Measurements from ENCODE around the gene CCDC122. TPM values are rescaled to one million over a fixed set of nuclear protein-coding genes. Genes with fewer than 3 reads are reported as not detected.

The CCDC122 gene
- total RNA-seq, 1 experiment from 2014 or later, result 7.9 TPM

DNA sequence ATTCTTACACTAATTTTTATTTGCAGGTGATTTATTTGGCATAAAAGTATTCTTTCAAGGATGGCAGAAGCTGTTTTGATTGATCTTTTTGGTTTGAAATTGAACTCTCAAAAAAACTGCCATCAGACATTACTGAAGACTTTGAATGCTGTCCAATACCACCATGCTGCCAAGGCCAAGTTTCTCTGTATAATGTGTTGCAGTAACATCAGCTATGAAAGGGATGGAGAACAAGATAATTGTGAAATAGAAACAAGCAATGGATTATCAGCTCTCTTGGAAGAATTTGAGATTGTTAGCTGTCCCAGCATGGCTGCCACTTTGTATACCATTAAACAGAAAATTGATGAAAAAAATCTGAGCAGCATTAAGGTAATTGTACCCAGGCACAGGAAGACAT lies 1.4 kb upstream of the CCDC122 start:
- H3K27ac ChIP-seq, result no peak overlapping the region
- 0 out of 2 replicates have a peak, but pooled peaks cover 27% of the 10 kb centered on the region for H3K4me1 ChIP-seq (replicated peaks; ENCODE audit: insufficient read depth)
- DNase-seq, result no peak
- no peak overlapping the region for H2AFZ ChIP-seq
- no peak for TF ChIP-seq EZH2 (IDR thresholded peaks at IDR 0.05; ENCODE audit: low read depth)
- TF ChIP-seq, protein P1, sequence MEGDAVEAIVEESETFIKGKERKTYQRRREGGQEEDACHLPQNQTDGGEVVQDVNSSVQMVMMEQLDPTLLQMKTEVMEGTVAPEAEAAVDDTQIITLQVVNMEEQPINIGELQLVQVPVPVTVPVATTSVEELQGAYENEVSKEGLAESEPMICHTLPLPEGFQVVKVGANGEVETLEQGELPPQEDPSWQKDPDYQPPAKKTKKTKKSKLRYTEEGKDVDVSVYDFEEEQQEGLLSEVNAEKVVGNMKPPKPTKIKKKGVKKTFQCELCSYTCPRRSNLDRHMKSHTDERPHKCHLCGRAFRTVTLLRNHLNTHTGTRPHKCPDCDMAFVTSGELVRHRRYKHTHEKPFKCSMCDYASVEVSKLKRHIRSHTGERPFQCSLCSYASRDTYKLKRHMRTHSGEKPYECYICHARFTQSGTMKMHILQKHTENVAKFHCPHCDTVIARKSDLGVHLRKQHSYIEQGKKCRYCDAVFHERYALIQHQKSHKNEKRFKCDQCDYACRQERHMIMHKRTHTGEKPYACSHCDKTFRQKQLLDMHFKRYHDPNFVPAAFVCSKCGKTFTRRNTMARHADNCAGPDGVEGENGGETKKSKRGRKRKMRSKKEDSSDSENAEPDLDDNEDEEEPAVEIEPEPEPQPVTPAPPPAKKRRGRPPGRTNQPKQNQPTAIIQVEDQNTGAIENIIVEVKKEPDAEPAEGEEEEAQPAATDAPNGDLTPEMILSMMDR (conservative IDR thresholded peaks at IDR 0.05), result no peak
- H3K27me3 ChIP-seq (ENCODE audit: insufficient read depth, low read depth), result no peaks in the 10 kb centered on the region
- ChIA-PET CTCF (no interaction called here), POLR2A (ENCODE audit: unreplicated experiment) (no interaction called here)
- no peaks in the 10 kb centered on the region for H3K9me3 ChIP-seq (ENCODE audit: insufficient read depth, low read depth)
- peaks cover 20% of the 10 kb centered on the region for H3K79me2 ChIP-seq (ENCODE audit: low read depth)
- BruUV-seq (replicated peaks), result no TSS peak
- H3K4me3 ChIP-seq, result no peak overlapping the region
- H3K9me2 ChIP-seq (ENCODE audit: insufficient read depth), result no peaks in the 10 kb centered on the region
- H3K4me2 ChIP-seq, result peak overlapping the region; percentile 82; the same call in 1 of the 2 replicates
- H3K36me3 ChIP-seq (ENCODE audit: low read depth), result peaks cover 2% of the 10 kb centered on the region; the same call in 1 of the 2 replicates
- no peaks in the 10 kb centered on the region for H4K20me1 ChIP-seq (ENCODE audit: insufficient read depth)
- intact Hi-C loops (cut with micrococcal nuclease; ENCODE audit: unreplicated experiment), result no loop called here
- no peaks in the 10 kb centered on the region for H3F3A ChIP-seq (ENCODE audit: insufficient read depth, low read depth)

DNA sequence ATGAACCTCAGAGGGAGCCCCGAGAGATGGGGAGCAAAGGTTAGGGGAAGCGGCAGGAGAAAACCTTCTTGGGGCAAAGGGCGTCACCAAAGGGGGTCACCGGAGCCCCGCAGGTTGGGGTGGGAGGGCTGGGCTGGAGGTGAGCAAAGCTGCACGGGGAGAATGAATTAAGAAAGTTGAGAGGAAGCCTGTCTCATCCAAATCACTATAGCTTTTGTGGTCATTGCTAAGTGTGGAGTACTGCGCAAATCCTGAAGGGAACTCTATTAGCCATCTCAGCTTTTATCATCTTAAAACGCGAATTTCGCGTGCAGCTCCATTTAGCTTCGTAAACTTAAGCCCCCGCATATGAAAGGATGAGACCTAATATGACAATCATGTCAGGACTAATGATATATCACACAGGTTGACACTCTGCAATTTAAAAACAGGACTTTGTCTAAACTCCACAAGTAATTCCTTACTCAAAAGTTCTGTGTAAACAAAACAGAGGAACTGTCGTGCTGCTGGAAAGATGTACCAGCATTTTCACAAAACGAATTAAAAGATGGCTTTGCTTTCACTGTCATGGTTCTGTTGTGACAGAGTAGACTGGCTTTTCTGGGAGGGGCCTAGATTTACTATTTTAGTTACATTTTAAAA lies 795 bp upstream of the CCDC122 start:
- Histone ChIP-seq H3K36me3 (ENCODE audit: low read depth) (no peaks in the 10 kb centered on the region; the same call in 1 of the 2 replicates), H3K4me3 (peak overlapping the region; percentile 59), H3K4me2 (peak overlapping the region; percentile 82), H3K9me2 (ENCODE audit: insufficient read depth) (no peaks in the 10 kb centered on the region), H3F3A (ENCODE audit: insufficient read depth, low read depth) (no peaks in the 10 kb centered on the region), H3K79me2 (ENCODE audit: low read depth) (peaks cover 20% of the 10 kb centered on the region), H2AFZ (peak overlapping the region; percentile 86), H3K27me3 (ENCODE audit: insufficient read depth, low read depth) (no peaks in the 10 kb centered on the region), H3K4me1 (replicated peaks; ENCODE audit: insufficient read depth) (0 out of 2 replicates have a peak, but pooled peaks cover 27% of the 10 kb centered on the region), H3K27ac (peak overlapping the region; percentile 78), H3K9me3 (ENCODE audit: insufficient read depth, low read depth) (no peaks in the 10 kb centered on the region), H4K20me1 (ENCODE audit: insufficient read depth) (no peaks in the 10 kb centered on the region)
- no TSS peak for BruUV-seq (replicated peaks)
- TF ChIP-seq EZH2 (IDR thresholded peaks at IDR 0.05; ENCODE audit: low read depth), result no peak
- TF ChIP-seq, protein P1 (conservative IDR thresholded peaks at IDR 0.05), result no peak
- ChIA-PET POLR2A (ENCODE audit: unreplicated experiment) (no interaction called here), CTCF (interaction anchor here (0.6 kb wide), 1 partner anchor 28 kb away, joined by 3 read pairs; no protein-coding TSS in a partner anchor)
- intact Hi-C loops (cut with micrococcal nuclease; ENCODE audit: unreplicated experiment), result no loop called here
- DNase-seq, result no peak

DNA sequence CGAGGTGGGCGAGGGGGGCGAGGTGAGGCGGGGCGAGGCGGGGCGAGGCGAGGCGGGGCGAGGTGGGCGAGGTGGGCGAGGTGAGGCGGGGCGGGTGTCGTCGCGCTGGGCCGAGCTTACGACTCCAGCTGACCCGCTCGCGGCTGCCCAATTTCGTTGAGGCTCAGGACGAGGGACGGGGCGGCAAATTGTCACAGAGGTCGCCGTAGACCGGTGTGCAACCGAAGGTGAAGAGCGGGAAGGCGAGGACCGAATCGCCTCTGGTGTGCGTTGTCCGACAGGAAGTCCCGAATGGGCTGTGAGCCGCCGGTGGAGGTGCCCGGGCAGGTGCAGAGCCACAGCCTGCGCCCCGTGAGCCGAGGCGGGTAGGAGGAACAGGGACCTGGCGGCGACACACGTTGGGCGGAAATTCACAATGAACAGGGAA lies 228 bp upstream of the CCDC122 start, which contains the start of gene LACC1:
Gene LACC1, plus strand, starts transcription at position 150 of the 427 bp plus-strand sequence. CDS start 1,082 bp downstream, outside the sequence.
- no peaks in the 10 kb centered on the region for H4K20me1 ChIP-seq (ENCODE audit: insufficient read depth)
- no peak for DNase-seq
- ChIA-PET POLR2A (ENCODE audit: unreplicated experiment) (interaction anchor here (1.0 kb wide), 1 partner anchor 726 kb away, joined by 4 read pairs; no protein-coding TSS in a partner anchor), CTCF (interaction anchor here (0.6 kb wide), 1 partner anchor 29 kb away, joined by 3 read pairs; no protein-coding TSS in a partner anchor)
- peak within 1 kb of the TSS; percentile 59 for H3K4me3 ChIP-seq
- H3K36me3 ChIP-seq (ENCODE audit: low read depth), result no peaks in the 10 kb centered on the region; the same call in 1 of the 2 replicates
- peak within 1 kb of the TSS; percentile 78 for H3K27ac ChIP-seq
- H2AFZ ChIP-seq, result peak within 1 kb of the TSS; percentile 86
- H3K79me2 ChIP-seq (ENCODE audit: low read depth), result peaks cover 20% of the 10 kb centered on the region
- H3K9me2 ChIP-seq (ENCODE audit: insufficient read depth), result no peaks in the 10 kb centered on the region
- intact Hi-C loops (cut with micrococcal nuclease; ENCODE audit: unreplicated experiment), result loop anchor here (5.0 to 10.0 kb wide), 4 partner anchors 72 to 1215 kb away; no protein-coding TSS in a partner anchor
- no peaks in the 10 kb centered on the region for H3K27me3 ChIP-seq (ENCODE audit: insufficient read depth, low read depth)
- BruUV-seq (replicated peaks), result no TSS peak
- H3F3A ChIP-seq (ENCODE audit: insufficient read depth, low read depth), result no peaks in the 10 kb centered on the region
- no peaks in the 10 kb centered on the region for H3K9me3 ChIP-seq (ENCODE audit: insufficient read depth, low read depth)
- H3K4me2 ChIP-seq, result peak within 1 kb of the TSS; percentile 82
- no peak for TF ChIP-seq EZH2 (IDR thresholded peaks at IDR 0.05; ENCODE audit: low read depth)
- TF ChIP-seq, protein P1 (conservative IDR thresholded peaks at IDR 0.05), result no peak
- H3K4me1 ChIP-seq (replicated peaks; ENCODE audit: insufficient read depth), result 0 out of 2 replicates have a peak, but pooled peaks cover 27% of the 10 kb centered on the region
